GM21737 (cell line): ENCODE results near the gene CCDC191.

ENCODE experiments used
- ATAC-seq: cut with Tn5 transposase; IDR thresholded peaks from one replicate; pipeline ENCODE4 v1.9.1; 2021; ENCODE audit warnings: mild to moderate bottlenecking, moderate library complexity; ENCODE audit not compliant: unreplicated experiment

CCDC191 gene

DNA sequence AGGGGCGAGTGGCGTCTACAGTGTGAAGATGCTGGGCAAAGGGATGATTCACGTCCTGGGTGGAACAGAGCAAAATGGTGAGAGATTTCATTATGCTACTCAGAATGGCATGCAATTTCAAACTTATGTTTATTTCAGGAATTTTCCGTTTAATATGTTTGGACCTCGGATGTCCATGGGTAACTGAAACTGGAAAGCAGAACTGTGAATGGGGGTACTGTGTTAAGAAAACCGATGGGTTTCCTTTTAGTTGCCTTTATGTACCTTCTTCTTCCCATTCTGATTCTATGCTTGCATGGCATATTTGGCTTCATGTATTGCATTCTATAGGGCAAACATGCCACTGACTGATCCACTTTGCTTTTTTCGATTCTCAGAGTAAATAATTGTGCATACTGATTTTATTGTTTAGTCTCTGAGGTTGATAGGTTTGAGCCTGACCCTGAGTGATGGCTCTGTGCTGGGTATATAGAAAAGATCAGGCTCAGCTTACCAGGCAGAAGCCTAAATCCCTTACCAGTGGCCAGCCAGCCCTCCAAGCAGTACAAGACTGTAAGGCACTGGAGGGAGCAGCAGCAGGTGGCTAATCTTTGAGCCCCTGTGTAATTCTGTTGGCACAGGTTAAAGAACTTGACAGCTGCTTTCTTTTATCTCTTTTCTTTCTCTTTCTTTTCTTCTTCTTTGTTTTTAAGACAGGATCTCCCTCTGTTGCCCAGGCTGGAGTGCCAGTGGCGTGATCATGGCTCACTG is 4.8 kb upstream of the CCDC191 start:
- no peak for ATAC-seq

GRCh38 chr3:114058646-114059045 is 2.3 kb upstream of the CCDC191 start:
- no peak for ATAC-seq

GRCh38 chr3:114057011-114057347 is 653 bp upstream of the CCDC191 start:
- peak; percentile 9 for ATAC-seq

DNA sequence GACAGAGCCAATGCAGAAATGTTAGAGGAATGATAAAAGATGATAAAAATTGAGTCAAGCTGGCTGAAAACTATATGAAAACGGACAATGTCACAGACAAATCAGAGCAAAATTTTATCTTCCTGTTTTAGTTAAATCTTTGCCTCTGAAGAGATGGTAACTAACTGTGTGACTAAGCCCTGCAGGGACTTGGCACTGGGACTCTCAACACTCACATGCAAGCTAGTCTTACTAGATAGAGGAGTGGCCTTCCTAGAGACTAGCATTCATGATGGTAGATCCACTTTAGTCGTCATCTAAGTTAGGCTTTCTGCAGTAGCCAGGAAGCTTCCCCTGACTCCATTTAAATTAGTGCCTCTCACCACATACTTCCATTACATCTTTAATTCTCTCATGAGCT is 4.1 kb downstream of the CCDC191 start:
- no peak for ATAC-seq

DNA sequence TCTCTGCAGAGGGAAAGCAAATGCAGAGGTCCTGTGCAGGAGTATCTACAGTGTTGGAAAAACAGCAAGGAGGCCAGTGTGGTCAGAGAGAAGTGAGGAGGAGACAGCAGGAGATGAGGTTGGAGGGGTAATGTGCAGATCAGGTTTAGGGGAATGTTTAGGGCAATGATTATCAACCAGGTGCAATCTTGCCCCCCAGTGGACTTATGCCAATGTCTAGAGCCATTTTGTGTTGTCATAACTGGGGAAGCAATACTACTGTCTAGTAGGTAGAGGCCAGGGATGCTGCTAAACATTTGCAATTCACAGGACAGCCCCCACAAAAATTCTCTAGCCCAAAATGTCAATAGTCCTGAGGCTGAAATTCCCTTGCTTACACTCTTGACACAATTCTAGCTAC is 13.1 kb downstream of the CCDC191 start:
- no peak for ATAC-seq

DNA sequence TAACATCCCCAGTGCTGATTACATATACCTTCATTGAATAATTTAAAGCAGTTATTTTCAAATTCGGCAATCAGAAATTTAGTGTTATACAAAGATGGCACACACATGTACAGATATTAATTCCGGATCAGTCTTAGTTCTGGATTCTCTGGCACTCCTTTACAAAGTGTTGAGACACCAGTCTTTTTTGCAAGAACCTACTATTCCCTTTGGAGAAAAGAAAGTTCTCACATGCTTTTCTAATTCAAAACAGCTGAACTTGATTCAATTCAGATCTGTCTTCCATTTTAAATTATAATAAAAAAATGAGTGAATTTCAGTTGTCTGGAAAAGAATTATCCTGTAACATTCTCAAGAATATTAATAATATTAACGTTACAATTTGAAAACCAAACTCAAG is 20.4 kb downstream of the CCDC191 start:
- no peak for ATAC-seq

- no peak for ATAC-seq
These were observed 21.4 kb downstream of the CCDC191 start for GRCh38 chr3:114034787-114035545.

DNA sequence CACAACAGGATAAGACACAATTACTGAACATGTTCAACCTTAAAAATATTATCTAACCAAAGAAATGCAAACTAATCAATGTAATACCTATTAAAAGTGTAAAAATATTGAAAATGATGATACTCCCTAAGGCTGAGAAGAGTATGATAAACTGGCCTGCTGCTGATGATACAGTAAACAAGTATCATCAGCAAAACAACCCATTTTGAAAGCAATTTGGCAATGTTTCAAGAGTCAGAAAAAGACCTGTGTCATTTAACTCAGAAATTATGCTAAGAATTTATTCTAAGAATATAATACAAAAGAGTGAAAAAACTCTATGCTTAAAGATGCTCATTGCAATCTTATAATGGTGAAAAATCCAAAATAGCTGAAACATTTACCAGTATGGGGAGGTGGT is 22.1 kb downstream of the CCDC191 start:
- no peak for ATAC-seq

DNA sequence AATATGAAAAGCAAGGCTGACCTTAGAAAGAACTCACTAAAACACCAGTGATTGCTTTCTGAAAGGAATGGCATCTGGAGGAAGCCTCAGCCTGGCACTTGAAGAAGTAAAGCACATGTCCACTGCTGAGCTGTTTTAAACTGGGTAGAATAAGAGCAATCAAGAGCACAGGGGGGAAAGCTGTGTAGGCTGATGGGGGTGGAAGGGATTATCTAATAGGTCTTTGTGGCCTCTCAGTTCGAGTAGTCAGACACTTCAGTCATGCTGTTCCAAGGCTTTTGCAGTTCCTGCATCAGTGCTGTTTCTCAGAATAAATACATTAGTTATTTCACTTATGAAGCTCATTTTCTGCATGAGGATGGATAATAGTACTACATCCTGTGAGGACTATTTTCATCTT is 22.6 kb downstream of the CCDC191 start:
- ATAC-seq, result no peak

DNA sequence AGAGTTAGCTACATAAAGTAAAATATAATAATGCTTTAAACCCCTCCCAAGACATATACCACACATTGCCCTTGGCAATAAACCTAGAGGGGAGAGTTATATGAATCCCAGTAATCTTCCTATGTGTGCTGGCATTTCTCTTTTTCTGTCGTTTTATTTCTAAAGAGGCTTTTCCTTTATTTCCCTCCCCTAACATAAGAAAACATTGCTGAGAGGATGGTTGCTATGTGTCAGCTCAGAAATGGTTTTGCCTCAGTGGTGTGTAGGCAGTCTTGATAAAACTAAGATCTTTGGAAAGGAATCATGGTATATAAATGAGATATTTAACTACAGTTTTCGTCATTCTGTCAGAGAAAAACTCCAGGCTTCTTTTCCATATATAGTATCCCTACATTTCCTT is 30.0 kb downstream of the CCDC191 start:
- no peak for ATAC-seq

- ATAC-seq, result no peak
These were observed 30.9 kb downstream of the CCDC191 start for GRCh38 chr3:114025451-114025850.

- ATAC-seq, result no peak
These were observed 34.1 kb downstream of the CCDC191 start for GRCh38 chr3:114022145-114022802.

- ATAC-seq, result no peak
These were observed 35.4 kb downstream of the CCDC191 start for GRCh38 chr3:114020907-114021306.

DNA sequence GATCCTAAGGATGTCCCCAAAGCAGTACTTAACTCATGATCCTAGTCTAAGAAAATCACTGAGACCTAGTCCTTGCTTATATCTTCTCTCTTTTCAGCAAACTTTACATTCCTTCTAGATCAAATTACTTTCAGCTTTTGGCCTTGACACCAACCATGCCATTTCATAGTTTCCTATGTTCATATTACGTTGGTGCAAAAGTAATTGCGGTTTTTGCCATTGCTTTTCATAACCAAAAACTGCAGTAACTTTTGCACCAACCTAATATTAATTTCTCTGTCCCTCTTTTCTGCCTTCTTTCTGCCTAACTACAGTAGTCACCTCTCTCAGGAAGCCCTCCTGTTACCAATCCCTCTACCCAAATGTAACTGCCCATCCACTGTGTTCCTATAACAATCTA is 36.8 kb downstream of the CCDC191 start:
- no peak for ATAC-seq

DNA sequence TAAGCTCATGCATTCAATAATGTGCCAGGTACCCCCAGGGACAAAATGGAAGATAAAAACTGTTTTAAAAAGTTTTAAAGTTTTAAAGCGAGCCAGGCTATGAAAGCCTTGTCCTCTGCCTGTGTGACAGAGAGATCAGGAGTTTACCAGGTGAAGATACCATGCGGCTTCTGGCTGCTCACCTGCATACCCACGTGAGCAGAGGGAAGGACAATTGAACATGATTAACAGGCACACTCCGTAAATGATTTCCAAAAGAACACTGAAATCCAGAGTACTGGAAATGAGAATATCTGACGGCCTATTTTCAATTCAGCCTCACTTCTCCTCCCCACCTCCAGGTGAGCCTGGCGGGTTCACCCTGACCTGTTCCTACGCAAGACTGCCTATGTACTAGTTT is 42.1 kb downstream of the CCDC191 start:
- no peak for ATAC-seq

DNA sequence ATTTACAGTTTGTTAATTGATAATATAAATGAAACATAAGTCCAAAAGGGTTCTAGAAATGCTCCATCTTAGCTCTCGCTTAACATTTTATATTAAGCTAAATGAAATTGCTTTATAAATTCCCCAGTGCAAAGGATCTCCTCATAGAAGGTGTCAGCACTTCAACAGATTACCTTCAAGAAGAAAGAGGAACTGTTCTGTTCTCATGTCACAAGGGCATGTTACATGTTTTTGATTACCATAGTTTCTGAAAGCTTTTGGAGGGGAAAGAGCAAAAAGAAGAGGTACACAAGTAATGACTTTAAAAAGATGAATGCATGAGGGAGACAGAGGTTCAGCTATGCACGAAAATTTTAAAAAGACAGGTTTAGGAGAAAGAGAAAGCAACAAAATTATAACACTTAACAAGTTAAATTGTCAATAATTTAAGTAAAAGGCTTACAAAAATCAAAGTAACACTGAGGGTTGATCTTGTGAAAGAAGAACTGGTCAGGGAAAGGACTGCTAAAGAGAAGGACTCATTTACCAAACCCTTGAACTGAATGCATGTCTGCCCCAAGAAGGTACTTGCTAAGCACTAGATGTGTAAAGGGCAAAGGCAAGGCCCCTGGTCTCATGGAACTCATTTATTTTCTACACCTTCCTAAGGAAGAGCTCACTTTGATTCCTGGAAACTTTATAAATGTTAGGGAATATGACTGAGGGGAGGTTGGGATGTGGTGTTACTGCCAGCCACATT is 45.1 kb downstream of the CCDC191 start:
- ATAC-seq, result no peak

DNA sequence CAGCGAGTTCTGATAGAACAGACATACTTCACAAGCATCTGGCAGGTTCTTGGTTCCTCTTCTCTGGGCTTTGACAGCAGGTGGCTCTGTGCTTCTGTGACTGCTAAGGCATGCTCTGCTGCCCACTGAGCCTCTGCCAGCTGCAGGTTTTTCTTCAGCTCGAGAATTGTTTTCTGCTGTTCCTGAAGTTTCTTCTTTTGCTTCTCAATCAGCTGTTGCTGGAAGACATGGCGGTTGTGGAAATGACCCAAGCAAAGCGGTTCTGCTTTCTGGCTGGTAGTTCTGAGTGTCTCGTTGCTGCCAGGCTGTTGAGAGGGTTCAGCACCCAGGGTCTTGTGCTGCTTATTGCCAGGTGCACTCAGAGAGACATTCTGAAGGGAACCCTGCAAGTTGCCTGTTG is 50.8 kb downstream of the CCDC191 start:
- ATAC-seq, result peak; percentile 91

DNA sequence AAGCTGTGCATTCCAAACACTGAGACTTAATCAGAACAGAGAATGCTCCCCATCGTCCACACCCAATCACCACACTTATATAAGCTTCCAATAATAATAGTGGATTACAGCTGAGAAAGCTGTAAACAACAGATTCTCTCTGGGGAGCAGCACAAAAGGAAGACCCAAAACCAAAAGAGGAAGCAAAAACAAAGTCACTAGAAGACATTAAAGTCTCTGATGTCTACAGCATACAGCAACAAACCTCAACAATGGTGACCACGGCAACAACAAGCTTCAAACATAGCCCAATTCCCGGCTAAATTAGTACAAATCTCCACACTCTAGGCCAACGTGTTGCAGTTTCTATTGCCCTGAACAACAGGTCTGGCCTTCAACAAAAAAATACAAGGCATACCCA is 70.8 kb downstream of the CCDC191 start:
- no peak for ATAC-seq

GRCh38 chr3:113983544-113983943 is 72.8 kb downstream of the CCDC191 start:
- no peak for ATAC-seq

DNA sequence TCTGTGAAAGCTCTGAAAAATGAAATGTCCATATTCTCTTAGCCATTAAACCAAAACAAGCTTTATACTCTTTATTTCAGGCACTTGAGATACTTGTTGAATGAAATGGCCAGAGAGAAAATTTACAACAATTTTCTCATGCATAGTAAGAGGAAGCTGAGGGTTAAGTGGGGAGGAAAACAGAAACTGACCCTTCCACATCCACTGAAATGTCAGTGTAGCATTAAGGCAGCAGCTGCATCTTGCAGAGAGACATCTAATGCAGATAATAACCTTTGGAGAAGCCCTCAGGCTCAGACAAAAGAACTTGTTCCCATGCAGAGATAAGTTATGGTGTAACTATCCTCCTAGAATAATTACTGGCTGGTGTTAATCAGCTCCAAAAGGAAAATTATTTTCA is 74.5 kb downstream of the CCDC191 start:
- ATAC-seq, result no peak

DNA sequence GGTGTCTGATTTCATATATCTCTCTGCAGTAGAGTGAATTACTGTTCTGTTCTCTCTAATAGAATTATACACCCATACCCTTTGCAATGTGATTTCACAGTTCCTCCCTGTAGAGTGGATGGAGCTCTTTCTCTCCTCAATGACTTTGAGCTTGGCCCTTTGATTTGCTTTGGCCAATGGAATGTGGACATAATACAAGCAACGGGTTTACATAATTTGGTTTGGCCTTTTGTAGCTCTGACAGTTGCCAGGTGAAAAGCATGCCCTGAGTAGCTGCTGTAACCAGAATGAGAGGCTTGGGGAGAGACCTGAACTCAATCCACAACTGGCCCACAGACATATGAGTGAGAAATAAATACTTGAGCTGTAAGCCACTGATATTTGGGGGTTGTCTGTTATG is 76.4 kb downstream of the CCDC191 start:
- no peak for ATAC-seq
